ENCODE data around the gene GPR39. TPM values are rescaled to one million over a fixed set of nuclear protein-coding genes. Genes with fewer than 3 reads are reported as not detected.

Gene GPR39
- total RNA-seq, 2 experiments from 2014 or later = 0.13 TPM; not detected in 1

- Histone ChIP-seq H3K4me3 (ENCODE audit: low read depth, low read length, poor library complexity, severe bottlenecking) (no peak overlapping the region), H2AFZ (ENCODE audit: low read length) (no peak overlapping the region), H3K4me2 (ENCODE audit: low read length) (no peak overlapping the region), H3K79me2 (ENCODE audit: insufficient read depth, low read depth, low read length) (no peaks in the 10 kb centered on the region), H3K36me3 (ENCODE audit: insufficient read depth, low read length) (no peaks in the 10 kb centered on the region), H3K27ac (ENCODE audit: low read depth, low read length, poor library complexity, severe bottlenecking) (no peak overlapping the region), H3K9me3 (ENCODE audit: low read length) (no peaks in the 10 kb centered on the region), H4K20me1 (ENCODE audit: insufficient read depth, low read length) (no peaks in the 10 kb centered on the region), H3K4me1 (ENCODE audit: insufficient read depth, low read length, poor library complexity, severe bottlenecking) (no peaks in the 10 kb centered on the region), H3K9me2 (ENCODE audit: insufficient read depth, low read length) (no peaks in the 10 kb centered on the region)
- no peak for DNase-seq (ENCODE audit: low spot score)
- POLR2A ChIA-PET = no interaction called here
- CTCF ChIA-PET (ENCODE audit: unreplicated experiment) = no interaction called here
- no TSS peak for BruUV-seq (replicated peaks)
- no peak for TF ChIP-seq CTCF (conservative IDR thresholded peaks at IDR 0.05; ENCODE audit: low read length)
- TF ChIP-seq EZH2phosphoT487 (IDR thresholded peaks at IDR 0.05; ENCODE audit: borderline replicate concordance, low read depth, low read length) = no peak
- intact Hi-C loops (cut with micrococcal nuclease; ENCODE audit: unreplicated experiment) = no loop called here
Observed at GRCh38 chr2:132627536-132627935, 210.9 kb downstream of the GPR39 start.

- CTCF ChIA-PET (ENCODE audit: unreplicated experiment) = interaction anchor here (0.6 kb wide), 1 partner anchor 1822 kb away, joined by 3 read pairs; no protein-coding TSS in a partner anchor
- POLR2A ChIA-PET = interaction anchor here (0.7 to 1.1 kb wide), 2 partner anchors 15 to 49 kb away, joined by 3 read pairs; no protein-coding TSS in a partner anchor
Observed at GRCh38 chr2:132632000-132632649, 215.5 kb downstream of the GPR39 start.

More at GRCh38 chr2:132632000-132632649, 215.5 kb downstream of the GPR39 start:
- no peaks in the 10 kb centered on the region for H3K4me1 ChIP-seq (ENCODE audit: insufficient read depth, low read length, poor library complexity, severe bottlenecking)
- TF ChIP-seq CTCF (conservative IDR thresholded peaks at IDR 0.05; ENCODE audit: low read length) (no peak), EZH2phosphoT487 (IDR thresholded peaks at IDR 0.05; ENCODE audit: borderline replicate concordance, low read depth, low read length) (no peak)
- intact Hi-C loops (cut with micrococcal nuclease; ENCODE audit: unreplicated experiment) = no loop called here
- H3K27ac ChIP-seq (ENCODE audit: low read depth, low read length, poor library complexity, severe bottlenecking) = no peak overlapping the region
- H4K20me1 ChIP-seq (ENCODE audit: insufficient read depth, low read length) = no peaks in the 10 kb centered on the region
- no peak overlapping the region for H2AFZ ChIP-seq (ENCODE audit: low read length)
- BruUV-seq (replicated peaks) = no TSS peak
- no peaks in the 10 kb centered on the region for H3K36me3 ChIP-seq (ENCODE audit: insufficient read depth, low read length)
- no peak overlapping the region for H3K4me2 ChIP-seq (ENCODE audit: low read length)
- no peaks in the 10 kb centered on the region for H3K9me2 ChIP-seq (ENCODE audit: insufficient read depth, low read length)
- H3K79me2 ChIP-seq (ENCODE audit: insufficient read depth, low read depth, low read length) = no peaks in the 10 kb centered on the region
- no peak for DNase-seq (ENCODE audit: low spot score)
- no peak overlapping the region for H3K4me3 ChIP-seq (ENCODE audit: low read depth, low read length, poor library complexity, severe bottlenecking)
- H3K9me3 ChIP-seq (ENCODE audit: low read length) = no peaks in the 10 kb centered on the region
